NCI-H82 (cell line): ENCODE data around the gene AGAP1.

Source experiments
- DNase-seq: peaks from one replicate; lab custom pipeline; 2025; lab: John Stamatoyannopoulos, UW

The AGAP1 gene

DNA sequence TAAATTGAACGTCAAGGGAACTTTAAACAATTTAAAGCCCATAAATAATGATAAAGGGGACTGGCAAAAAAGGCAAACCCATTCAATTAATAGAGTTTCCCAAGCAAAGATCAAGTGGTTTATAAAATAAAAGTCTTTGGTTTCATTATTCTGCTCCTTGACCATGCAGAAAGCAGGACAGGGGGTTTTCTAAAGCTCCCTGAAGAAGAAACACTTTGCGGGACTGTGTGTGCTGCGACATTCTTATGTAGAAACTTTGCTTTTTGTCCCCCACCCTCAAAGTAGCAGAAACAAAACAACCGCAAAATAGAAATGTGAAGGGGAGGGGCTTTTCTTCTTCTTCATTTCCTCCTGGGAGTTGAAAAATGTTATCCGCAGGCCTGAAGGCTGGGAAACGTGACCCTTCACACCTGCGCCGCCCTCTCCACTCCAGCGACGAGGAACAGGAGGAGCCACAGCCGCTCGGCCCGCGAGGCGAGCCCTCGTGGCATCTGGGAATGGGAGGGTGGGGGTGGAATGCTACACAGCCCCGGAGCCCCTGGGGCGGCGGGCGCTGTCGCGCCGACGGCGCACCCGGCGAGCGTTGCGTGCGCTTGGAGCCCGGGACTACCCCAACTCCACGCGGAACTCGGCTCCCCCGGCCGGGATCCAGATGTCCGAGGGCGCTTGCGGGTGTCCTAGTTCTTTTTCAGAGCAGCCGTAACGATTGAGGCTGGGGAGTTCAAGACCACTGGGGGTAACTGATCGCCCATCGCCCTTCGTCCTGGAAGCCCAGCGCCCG is 678.6 kb downstream of the AGAP1 start:
- DNase-seq, result no peak

DNA sequence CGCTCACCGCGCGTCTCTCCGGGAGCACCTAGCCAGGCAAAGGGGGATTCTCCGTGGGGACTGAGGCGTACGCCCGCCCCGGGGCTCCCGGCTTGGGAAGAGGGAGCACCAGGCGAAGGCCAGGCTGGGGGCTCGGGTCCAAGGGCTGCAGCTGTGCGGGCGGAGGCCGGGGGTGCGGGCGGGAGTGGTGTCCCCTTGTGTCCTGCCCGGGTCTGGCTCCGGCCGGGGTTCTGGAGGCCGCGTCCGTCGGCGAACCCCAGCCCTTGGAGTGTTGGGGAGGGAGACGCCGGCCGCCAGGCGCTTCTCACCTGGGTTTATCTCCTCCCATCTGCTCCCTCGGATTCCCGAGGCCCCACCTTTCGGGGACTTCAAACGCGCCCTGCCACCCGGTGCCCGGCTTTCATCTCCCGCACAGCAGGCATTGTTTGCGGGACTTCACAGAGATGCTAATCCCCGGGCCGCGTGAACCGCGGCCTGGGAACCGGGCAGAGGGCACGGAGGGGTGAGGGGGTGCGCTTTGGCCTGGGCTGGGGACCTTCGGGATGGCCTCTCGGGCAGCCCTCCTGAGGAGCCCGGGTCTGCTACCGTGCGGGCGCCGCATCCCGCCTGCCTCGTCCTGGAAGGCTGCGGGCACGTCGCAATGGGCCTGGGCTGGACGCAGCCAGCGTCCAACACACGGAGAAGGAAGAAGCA is 679.3 kb downstream of the AGAP1 start:
- DNase-seq, result no peak

DNA sequence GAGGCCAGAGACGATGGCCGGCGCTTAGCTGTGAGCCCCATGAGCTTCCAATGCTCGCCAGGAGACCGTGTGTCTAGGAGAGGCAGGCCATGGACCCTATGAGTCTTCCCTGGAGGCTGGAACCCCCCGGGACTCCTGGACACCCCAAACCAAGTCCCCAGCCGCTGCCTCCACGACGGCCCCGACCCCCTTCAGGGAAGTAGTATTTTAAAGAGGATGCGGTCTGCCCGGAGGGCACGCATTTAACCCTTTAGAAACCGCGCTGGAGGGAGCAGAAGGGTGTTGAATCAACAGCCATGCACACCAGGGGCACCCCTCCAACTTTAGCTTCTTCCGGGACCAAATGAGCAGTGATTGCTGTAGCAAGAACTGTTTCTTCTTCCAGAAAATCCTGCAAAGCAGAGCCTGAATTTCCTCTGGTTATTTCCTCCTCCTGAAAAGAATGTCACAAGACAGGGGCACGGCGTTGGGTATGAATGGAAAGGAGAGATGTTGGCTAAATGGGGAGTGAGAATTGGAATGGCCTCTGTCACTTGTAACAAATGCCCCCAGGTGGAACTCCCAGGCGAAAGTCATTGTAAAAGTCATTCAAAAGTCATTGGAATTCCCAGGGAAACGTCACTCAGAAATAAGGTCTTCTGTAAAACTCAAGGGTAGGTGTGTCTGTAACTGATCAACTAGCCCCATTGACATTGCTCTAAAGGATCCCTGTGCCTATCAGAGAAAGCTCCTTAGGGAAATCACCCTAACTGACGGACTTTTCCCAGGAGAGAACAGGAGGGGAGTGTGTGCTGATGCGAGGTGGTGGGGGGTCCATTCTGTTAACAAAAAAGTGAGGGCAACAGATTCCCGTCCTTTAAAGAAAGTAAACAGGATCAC is 680.1 kb downstream of the AGAP1 start:
- DNase-seq, result no peak

DNA sequence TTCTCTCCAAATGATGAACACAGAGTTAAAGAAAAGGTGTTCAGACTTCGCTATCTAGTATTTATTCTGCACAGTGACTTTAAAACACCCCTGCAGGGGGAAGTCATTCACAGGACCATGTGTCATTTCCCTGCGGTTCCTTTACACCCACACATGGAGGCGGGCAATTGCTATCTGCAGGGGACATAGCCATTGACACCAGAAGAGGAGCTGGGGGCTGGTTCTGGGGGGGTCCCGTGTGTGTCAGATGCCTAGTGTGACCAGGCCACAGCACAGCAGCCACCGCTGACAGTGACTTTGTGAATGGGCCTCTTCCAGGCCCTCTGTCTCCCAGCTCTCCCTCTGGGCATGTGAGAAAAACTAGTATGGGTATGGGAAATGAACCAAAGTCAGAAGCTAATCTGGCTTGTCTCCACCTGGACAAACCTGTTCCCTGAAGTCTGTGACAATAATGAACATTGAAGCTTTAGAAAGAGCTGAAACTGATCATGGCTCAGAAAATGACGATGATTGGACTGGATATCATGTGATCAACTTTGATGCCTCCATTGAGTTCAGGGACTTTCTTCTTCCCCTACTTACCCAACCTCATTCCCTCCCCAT is 681.8 kb downstream of the AGAP1 start:
- no peak for DNase-seq

DNA sequence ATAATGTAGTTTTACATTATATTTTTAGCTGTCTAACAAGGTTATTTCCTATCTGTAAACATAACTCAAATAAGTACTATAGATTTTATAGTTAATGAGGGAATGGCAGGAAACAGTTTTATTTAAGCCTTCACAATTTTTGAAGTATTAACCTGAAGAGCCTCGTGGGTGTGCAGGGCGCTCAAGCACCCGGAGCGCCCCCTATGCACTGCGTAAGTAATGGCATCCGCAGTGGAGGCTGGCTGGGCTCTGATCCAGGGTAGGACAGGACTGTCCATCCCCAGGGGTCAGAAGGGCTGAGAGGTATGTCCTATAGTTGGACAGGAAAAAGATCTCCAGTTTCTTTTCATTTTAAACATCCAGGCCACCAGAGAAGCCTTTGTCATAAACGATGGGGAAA is 682.6 kb downstream of the AGAP1 start:
- peak; percentile 60 for DNase-seq

DNA sequence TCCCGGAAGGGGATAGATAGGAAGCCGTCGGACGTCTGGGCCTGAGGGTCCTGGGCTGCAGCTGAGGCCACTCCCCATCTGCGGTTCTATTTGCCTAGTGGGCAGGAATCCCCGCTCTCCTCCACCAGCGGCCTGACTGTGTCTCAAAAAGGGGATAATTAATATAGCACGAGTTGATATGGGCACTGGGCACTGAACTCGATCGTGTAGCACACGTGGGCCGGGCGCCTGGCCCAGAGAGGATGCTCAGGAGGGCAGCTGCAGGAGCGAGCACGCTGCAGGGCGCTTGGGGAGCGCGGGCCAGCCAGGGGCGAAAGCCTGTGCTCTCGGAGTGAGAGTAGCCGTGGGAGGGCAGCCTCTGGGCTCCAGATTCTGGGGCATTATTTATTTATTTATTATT is 683.1 kb downstream of the AGAP1 start:
- DNase-seq, result no peak

DNA sequence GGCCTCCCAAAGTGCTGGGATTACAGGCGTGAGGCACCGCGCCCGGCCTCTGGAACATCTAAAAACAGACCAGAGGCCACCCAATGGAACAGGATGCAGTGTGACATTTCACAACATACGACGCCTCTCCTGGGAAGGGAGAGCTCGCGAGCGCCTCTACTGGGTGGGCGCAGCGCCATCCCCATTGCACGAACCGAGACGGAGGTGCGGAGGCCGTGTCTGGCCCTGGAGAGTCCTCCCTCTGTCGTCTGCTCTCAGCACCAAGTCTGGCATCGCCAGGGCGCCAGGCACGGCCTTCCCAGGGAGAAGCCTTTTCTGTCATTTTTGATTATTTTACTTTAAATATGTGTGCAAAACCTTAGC is 683.7 kb downstream of the AGAP1 start:
- DNase-seq, result peak; percentile 83

DNA sequence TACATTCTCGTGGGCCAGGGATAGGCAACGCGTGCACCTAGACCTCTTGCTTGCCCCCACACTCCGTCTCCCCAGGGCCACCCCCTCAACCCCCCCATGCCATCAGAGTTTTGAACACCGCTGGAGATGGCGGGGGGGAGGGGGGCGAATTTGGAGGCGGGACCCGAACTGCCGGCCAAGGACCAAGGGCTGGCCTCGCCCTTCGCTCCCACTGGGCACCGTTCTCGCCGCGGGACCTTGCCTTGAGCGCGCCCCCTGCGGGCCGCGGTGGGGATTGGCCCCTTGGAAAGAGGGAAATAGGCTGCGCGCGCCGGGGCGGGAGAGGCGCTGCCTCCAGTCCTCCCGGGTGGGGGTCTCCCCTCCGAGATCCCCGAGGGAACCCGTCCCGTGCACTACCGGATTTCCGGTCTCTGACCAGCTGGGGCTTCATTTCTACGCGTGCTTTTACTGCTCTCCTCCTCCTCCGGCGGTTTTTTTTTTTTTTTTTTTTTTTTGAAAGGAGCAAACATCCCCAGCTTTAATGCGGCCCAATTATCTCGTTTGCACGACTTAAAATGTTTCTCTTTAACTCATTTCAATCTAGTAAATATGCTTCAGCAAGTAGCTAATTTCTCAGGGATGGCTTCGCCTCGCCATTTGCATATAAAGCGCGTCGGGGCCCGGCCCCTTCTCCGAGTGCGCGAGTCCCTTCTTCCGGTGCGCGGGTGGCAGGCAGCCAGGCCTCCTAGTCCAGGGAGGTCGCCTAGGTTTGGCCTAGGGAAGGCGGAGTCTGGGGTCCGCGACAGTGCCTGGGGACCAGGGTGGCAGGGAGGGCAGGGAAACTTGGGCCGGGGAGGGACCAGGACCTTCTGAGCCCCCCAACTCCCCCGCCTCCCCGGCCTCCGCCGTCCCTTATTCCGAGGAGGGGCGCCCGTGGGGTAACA is 684.4 kb downstream of the AGAP1 start:
- peak; percentile 87 for DNase-seq

DNA sequence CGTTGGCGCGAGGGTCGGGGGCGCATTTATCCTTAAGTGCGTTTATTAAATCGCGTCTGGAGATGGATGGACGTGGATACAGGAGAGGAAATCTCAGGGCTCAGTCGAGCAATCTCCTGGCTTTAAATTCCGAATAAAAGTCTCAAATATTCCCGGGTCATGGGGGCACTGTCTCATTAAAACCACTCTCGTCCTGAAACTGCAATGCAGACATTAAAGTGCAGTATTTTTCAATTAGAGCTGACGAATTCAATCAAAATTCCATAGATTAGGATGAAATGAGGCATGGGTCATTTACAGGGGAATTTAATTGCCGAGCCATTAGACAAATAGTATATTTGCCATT is 685.0 kb downstream of the AGAP1 start:
- DNase-seq, result no peak

DNA sequence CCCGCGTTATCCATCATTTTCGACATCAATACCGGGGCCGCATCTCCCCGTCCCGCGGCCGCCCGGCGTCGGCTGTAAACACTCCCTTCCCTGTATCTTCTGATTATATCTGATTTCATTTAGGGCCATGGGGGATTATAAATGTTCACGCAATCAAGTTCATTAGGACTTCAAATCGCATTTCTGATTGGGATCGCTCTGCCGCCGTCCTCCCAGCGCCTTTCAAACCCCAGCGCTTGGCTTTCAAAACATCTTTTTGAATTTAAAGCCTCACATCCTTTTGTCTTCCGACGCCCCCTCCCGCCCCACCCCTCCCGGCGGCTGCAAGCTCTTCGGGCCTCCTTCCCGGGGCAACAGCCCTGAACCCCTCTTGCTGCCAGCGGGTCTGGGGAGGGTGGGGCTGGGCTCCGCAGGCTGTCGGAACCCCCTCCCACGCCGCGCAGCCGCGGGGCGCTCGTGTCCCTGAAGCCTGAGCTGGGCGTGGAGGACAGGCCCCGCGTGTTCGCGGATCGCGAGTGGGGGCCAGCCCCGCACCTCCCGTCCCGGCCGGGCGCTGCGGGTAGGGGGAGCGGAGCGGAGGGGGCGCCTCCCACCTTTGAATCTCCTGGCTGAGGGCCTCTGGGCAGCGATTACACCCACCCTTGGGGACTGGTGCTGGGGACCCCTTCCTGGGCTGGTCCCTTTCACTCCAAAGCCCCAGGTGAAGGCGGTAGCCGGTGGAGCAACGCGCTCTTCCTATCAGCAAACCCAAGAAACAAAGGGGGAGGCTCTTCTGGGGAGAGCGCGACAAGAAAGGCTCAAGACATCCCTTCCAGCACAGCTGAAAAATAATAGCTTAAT is 685.6 kb downstream of the AGAP1 start:
- peak; percentile 28 for DNase-seq

DNA sequence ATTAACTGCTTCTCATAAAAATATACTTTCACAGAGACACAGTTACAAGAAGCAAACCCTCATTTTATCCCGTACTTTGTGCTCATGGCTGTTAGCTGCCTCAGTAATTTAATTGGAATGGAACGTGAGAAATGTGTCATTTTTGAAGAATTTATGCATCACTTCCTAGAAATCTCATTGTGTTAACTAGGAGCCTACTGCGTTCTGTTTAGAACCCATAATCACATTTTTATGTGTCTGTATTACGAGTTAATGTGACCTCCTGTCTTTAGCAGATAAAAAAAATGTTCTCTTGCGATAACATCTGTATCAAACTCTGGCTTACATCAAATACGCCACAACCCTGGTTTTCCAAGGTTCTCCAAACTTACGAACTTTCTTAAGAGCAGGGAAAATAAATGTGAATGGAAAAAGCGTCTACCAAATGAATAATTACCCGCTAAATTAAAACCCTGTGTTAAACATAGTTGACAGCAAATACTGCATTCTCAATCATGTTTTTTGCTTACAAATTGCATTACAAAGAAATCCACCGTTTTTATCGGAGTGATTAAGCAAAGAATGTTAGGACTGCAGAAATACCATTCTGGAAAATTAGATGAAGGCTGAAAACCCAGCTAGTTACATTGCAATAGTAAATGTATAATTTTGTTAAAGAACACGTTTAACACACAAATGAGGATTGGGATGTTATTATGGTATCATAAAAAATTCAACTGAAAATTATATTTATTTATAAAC is 686.4 kb downstream of the AGAP1 start:
- no peak for DNase-seq

DNA sequence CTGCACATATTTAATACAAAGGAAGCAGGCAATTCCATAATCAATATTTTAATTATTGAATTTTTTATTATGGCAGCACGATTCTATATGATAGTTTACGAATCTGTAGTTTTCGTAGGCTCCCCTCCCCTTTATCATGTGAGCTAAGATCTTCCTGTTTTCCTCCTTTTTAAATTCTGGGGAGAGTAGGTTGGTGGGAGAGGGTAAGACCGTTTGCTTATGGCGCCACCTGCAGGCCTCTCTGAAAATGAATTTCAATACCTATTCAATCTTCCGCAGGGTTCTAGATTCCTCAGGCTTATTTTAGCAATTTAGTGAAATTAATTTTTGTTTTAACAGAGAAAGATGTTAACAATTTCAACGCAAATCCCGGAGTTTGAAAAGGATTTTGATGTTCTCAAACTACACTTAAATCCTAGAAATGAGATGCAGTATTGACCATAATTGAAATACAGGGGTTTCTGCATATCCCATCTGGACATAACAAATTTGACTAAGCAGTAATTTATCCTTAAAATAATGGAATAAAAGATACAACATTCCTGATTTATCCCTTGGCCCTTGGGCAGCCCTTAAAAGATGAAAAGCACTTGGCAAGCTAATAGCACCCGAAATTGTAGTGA is 687.1 kb downstream of the AGAP1 start:
- peak; percentile 87 for DNase-seq
